HG03045 (cell line): Measurements from ENCODE around the gene GPR176.

Experiments used
- ATAC-seq: cut with Tn5 transposase; IDR thresholded peaks from one replicate; pipeline ENCODE4 v1.9.1; 2021; ENCODE audit warnings: mild to moderate bottlenecking, moderate library complexity; ENCODE audit not compliant: unreplicated experiment

The GPR176 gene

DNA sequence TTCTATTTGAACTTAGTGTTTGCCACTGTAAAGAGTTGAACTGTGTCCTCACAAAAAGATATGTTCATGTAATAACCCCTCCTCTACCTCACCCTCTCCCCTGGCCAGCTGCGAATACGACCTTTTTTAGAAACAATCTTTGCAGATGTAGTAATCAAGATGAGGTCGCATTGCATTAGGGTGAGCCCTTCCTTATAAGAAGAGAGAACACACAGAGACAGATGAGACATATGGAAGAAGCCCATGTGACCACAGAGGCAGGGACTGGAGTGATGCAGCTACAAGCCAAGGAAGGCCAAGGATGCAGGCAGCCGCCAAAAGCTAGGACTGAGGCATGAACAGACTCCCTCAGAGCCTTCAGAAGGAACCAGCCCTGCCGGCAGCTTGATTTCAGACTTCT, 27.6 kb downstream of the GPR176 start:
- no peak for ATAC-seq

DNA sequence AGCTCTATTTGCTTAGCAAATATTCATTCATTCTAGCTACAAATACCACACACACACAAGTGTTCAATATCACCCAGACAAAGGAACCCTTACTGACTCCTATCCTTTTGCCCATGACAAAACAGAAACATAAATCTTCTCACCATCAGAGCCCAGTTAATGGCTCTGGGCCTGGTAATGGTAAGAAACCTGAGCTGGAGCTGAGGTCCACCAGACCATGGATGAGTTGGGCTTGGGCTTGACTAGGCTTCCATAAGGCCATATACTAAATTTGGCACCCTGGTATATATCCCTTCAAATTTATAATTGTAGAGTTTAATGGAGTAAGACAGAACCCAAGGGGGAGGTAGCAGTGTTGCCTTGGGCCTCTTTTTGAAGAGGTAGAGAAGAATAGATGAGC, 29.4 kb downstream of the GPR176 start:
- ATAC-seq = no peak

DNA sequence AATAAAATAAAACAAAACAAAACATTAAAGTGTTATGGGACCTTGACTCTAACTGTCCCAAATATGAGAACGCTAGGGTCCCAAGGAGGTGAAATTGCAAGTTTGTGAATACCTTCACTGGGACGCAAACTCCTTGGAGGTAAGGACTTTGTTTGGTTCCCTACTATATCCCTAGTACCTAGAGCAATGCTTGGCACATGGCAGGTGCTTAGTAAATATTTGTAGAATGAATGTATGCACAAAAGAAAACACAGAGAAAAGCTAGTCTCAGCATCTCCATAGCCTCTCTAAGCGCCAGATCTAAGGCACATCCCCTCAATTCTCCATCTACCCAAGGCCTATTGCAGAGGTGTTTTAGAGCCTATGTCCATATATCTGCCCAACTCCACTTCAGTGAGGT, 30.5 kb downstream of the GPR176 start:
- no peak for ATAC-seq

DNA sequence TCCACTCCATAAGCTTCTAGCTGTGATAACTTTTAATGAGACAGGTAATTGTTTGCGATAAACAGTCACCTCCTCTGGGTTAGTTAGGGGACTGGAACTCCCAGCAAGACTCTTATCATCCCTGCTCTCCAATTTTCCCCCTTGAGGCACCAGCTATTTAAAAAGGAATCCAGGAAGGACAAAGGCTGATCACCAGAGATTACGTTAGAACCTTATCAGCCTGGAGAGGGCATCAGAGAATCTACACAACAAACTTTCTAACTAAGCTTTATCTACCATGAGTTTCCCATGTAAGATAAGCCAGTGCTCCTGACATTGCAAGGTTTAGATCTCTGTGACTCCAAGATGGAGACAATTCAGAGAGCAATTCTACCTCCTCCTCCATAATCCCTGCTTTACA, 31.3 kb downstream of the GPR176 start:
- ATAC-seq = no peak

DNA sequence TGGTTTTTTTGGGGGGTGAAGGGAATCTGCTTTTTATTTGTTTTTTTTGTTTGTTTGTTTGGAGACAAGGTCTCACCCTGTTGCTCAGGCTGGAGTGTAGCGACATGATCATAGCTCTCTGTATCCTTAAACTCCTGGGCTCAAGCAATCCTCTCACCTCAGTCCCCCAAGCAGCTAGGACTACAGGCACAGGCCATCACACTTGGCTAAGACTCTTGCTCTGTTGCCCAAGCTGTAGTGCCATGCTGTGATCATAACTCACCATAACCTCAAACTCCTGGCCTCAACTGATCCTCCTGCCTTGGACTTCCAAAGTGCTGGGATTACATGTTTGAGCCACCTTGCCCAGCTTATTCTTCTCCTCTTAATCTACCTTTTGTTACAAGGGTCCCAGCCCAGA, 31.8 kb downstream of the GPR176 start:
- ATAC-seq = no peak

DNA sequence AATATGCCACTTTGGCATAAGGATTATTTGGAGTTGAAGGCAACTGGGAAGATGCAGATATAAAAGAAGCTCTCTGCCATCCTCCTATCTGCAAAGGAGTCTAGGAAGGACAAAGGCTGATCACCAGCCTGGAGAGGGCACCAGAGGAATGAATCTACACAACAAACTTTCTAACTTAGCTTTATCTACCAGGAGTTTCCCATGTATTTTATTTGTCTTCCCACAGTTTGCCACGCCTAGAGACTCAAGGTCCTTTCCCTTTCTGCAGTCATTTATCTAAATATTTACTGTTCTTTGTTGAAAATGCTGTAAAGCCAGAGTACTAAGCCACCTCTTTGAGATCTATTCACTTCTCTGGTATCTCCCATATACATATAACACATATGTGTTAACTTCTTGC, 32.2 kb downstream of the GPR176 start:
- no peak for ATAC-seq

DNA sequence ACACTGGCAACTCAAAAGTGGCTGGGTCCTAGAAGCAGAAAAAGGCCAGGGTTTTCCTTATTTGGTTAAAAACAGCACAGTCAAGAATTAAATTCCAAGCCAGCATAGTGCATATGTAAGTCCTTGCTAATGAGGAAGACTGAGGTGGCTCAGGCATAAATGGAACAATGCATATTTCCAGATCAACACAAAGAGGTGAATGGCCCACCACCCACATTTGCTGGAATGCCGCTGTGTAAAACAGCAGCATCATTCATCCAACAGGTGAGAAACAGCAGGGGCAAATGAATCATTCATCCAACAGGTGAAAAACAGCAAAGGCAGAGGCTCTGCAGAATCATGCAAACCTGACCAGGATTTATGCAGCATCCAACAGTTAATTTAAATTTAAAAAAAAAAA, 32.9 kb downstream of the GPR176 start:
- ATAC-seq = no peak

DNA sequence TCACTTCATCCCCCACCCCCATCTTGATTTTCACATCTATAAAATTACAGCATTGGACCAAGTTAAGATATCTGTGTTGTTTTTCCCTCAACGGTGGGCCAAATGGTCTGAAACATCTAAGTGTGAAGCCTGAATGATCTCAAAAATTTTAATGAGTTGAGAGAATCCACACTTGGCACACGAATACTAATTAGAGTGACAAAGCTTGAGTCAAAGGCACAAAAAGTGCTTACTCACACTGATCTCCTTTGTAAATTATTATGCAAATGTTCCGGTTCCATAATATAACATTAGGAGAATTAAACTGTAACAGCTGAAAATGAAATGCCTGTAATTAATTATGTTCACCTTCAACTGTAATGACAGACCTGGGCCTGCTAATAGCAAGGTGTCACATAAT, 33.6 kb downstream of the GPR176 start:
- ATAC-seq = no peak

DNA sequence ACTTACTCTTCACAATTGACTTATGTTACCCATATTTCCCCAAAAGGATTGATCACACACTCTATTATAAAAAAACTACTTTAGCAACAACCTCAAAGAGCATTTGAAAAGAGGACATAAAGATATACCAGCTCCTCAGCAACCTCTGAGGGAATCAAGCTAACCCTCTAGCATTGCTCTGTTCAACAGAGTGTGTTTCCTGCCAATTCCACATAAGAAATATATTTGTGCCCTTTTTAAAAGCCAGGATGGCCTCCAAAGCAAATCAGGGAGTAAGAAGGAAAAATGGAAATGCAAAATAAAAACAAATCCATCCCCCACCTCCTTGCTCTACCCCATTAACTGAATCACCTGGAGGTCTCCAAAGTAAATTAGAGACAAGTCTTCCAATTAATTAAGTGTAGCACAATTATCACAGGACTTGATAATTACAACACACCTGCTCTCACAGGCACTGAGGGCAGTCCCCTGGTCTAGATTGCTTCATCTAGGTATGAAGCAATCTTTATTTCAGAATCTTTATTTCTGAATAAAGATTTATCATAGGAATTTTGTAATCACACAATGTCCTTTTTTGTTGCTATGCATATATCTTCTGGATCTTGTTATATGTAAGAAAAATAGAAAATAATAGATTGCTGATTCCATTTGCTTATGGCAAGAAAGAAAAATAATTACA, 34.8 kb downstream of the GPR176 start:
- ATAC-seq = no peak

DNA sequence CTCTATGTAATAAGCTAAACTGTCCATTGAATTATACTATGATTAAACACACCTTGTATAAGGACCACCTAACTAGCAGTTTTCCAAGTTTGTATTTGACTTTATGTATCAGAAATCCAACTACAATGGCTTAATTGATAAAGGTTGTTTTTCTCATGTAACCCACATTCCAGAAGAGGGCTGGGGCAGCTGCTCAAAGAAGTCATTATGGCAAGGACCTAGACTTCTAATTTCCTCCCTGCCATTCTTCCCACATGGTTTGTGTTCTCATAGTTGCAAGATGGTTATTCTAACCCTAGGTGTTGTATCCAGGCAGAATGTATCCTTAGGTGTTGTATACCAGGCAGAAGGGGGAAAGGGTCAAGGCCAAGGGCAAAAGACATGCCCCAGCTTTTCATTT, 35.7 kb downstream of the GPR176 start:
- ATAC-seq = no peak

DNA sequence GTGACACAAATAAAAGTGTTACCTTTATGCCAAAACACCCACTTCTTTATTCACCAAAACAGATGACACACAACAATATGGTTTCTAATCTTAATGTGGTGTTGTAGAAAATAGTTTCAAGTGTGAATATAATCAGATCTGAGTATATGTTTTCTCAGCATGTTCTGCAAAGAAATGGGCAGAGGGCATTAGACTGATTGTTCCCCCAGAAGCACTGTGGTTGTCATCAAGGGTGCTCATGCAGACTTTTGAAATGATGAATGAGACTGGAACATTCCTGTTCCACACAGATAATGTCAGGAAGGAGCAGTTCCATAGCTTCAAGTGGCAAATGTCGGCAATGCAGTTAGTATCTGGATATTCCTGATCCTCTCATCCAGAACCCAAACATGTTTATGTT, 37.5 kb downstream of the GPR176 start:
- no peak for ATAC-seq

DNA sequence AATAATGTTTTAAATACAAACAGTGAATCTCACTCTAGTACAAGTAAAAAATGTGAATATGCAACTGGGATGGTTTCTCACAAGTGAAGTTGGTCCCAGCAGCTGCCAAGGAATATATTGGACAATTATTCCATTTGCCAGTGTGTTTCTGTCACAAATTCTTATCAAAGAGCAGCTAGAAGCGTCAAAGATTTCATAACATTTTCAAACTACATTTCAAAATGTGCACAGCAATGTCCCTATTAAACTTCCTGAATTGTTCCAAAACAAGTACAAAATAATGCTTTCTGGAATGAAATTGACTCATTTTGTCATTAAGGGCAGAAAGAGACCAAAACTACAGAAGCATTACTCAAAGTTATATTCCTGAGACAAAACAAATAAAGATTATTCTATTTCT, 38.3 kb downstream of the GPR176 start:
- no peak for ATAC-seq

DNA sequence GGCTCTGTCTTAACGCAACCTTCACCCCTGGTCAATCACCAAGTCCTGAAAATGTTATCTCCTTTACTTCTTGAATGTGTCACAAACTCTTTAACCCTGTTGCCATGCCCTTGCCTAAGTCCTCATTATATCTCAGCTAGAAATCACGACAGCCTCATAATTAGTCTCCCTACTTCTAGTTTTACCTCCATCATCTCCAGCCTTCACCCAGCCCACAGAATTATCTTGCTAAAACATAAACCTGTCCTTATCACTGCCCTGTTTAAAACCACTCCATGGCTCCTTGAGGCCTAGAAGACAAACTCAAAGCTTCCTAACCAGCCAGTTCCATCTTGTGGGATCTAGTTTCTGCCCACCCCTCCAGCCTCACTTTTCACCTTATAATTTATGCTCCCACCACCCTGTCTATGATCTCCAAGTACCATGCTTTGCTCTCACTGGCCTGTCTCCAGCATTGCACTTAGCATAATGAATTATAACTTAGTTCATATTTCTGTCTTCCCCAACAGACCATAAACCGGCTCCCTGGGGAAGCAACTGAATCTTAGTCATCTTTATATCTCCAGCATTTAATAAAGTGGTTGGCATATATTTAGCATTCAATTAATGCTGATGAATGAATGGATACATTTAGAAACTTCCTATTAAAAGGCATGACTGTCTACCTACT, 39.2 kb downstream of the GPR176 start:
- no peak for ATAC-seq

DNA sequence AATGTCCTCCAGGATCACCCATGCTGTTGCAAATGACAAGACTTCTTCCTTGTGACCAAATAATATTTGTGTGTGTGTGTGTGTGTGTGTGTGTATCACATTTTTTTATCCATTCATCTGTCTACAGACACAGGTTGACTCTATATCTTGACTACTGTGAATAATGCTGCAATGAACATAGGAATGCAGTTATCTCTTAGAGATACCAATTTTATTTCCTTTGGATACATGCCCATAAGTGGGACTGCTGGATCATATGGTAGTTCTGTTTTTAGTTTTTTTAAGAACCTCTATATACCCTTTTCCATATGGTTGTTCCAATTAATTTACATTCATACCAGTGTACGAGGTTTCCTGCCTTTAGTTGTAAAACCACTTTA, 41.7 kb downstream of the GPR176 start:
- no peak for ATAC-seq

DNA sequence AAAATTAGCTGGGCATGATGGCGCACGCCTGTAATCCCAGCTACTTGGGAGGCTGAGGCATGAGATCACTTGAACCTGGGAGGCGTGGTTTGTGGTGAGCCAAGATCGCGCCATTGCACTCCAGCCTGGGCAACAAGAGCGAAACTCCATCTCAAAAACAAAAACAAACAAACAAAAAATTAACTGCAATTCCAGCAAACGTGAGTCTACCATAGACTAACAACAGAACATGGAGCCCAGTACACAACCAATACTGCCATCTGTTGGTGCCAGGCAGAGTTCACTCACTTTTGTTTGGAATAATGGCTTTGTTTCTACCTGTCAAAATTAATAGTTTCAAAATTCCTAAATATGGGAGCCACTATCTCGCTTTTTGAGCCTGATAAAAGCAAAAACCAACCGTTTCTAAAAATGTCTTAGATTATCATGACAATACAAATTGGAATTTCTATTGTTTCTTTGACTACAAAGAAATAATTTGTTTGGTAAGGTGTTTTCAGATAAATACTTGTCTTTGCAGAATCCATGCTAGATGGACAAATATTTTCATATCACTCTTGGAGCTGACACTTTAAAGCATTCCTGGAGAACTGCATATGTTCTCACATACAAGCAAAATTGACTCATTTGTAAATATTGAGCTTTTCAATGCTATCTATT, 45.0 kb downstream of the GPR176 start:
- ATAC-seq = no peak

DNA sequence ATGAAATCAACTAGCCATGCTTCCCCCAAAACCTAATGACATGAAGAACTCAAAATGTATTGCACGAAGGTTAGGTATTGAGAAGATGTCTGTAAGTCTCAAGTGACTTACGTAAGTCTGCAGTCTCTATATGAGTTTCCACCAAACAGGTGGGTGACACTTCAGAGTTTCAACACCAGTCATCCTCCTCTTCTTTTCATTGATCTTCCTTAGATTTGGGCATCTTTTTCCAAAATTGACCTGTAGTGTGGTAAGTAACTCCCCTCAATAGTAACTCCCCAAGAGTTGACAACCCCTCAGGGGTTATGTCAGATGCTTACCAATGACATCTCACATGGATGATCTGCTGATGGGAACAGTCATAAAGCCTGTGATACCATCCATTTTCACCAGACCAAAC, 46.1 kb downstream of the GPR176 start:
- no peak for ATAC-seq

DNA sequence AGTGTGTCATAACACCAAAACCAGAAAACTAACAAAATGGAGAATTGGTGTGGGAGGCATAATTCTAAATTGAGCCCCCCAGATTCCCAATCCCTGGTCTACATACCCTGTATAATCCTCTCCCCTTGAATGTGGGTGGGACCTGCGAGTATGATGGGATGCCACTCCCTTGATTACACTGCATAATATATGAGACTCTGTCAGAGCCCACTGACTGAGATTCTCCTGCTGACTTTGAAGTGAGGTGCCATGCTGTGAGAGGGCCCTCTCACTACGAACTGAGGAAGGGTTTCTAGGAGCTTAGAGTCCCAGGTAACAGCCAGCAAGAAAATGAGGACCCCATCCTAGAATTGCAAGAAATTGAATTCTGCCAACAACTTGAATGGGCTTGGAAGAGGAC, 49.5 kb downstream of the GPR176 start:
- ATAC-seq = no peak

DNA sequence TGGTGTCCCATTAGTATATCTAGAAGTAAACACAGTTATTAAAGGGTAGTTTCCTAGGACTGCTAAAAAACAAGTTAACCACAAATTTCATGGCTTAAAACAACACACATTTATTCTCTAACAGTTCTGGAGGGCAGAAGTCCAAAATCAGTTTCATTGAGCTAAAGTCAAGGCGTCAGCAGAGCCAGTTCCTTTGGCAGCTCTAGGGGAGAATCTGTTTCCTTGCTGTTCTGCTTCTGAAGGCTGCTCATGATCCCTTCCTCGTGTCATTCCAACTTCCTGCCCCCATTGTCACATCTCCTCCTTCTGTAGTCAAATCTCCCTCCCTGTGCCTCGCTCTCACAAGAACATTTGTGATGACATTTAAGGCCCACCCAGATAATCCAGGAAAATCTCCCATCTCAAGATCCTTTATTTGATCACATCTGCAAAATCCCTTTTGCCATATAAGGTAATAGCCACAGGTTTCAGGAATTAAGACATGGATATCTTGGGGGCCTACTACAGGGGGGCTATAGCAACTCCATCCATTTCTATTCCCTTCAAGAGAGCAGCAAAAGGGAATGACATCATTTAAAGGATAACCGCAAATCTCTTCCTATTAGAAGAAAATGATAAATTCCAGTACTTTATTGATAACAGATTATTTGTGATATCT, 50.1 kb downstream of the GPR176 start:
- ATAC-seq = no peak

DNA sequence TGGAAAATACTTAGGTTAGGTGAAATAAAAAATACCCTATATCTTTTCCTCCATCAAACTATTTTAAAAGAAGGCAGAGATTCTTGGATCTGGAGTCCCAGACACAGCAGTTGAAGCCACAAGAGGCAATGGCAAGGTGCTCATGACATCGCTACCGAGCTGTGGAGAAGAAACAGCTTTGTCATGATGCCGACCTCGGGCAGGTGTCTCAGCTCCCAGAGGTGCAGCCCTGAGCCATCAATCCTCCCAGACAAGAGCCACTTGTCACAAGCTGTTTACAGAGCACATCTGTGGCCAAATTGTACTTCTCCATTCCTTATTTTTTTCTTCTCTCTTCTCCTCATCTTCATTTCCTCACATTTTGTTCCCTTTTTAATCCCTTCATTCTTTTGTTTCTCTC, 50.8 kb downstream of the GPR176 start:
- ATAC-seq = no peak

DNA sequence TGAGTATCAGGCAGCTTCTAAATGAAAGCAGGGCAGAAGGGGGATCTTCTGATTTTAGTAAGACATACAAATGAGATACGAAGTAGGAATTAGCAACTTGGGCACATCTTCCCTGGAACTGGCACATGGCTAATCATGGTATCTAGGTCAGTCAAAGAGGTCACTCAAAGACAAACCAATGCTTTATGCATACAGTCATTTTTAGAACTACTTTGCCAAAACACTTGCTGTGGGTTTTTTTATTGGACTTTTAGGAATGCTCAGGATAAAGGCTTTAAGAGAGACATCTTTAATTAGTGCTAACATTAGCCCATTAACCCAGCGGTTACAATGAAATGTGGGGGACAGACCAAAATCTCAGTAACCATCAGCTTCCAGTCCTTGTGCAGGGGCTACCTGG, 51.7 kb downstream of the GPR176 start:
- ATAC-seq = no peak

DNA sequence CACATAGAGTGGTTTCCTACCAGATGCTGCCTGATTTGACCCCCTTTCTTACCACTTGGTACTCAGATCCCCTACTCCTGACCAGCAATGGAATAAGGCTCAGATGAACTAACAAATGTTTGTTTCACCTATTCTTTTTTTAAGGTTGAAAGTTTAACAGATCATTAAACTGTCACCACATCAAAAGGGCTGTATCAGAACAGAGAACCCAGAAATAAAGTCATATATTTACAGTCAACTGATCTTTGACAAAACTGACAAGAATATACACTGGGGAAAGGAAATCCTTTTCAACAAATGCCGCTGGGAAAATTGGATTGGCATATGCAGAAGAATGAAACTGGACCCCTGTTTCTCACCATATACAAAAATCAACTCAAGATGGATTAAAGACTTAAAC, 56.0 kb downstream of the GPR176 start:
- ATAC-seq = no peak

DNA sequence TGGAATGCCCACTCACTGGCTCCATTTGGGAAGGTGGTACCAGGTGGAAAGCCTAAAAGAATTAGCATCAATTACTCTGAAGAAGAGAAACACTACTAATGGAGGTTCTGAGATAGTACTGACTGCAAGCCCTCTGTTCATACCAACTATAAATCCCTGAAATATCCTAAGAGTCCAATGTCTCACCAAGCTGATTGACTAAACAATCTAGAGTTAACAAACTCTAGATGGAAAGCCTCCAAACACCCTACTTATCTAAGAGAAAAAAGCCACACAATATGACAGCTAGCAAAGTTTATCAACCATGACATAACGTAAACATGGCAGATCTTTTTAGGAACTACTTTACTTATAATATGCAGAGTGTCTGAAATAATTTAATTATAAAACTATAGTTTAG, 59.2 kb downstream of the GPR176 start:
- ATAC-seq = no peak
